NCI-H510A (cell line): ENCODE measurements around the gene COL11A1.
"Not testable (repeated sequence)": the region's sequence is repeated elsewhere in the genome, so short reads cannot be mapped to it uniquely, and the experiment has no call there.

ENCODE experiments used
- DNase-seq: peaks from one replicate; lab custom pipeline; 2025; lab: John Stamatoyannopoulos, UW

The COL11A1 gene

DNA sequence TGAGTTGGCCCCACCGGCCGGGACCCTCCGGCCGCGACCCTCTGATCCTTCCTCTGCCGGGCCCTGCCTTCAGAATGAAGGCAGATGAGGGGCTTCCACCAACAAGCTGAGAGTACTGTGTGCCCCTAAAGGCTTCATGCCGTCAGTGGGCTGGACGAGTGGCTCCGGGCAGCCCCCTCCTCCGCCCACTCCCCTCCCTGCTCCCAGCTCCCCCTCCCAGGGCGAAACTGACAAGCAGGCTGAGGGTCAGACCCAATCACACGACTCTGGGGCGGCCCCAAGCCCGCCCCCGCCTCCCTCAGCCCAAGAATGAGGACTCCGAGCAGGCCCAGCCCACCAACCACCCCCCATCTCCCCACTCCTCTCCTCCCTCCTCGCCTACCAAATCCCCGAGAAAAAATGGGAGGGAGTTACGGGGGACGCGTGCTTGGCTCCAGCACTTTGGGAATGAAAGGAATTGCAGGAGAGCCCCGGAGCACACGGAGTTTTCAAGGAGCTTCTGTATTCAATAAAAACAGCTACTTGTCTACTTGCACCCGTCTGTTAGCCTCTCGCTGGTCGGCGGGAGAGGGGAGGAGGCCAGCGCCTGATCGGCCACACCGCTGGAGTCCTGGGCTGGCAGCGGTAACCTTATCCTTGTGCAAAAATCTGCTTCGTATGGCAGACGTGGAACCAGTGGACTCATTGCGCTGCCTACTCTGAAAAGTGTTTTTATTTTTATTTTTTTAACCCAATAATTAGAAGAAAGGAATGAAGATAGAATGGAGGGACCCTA is at the start of gene COL11A1:
Gene COL11A1 (minus strand): TSS at position 147 of the 775 bp plus-strand sequence. CDS start 344 bp downstream, outside the sequence.
- DNase-seq, result no peak

DNA sequence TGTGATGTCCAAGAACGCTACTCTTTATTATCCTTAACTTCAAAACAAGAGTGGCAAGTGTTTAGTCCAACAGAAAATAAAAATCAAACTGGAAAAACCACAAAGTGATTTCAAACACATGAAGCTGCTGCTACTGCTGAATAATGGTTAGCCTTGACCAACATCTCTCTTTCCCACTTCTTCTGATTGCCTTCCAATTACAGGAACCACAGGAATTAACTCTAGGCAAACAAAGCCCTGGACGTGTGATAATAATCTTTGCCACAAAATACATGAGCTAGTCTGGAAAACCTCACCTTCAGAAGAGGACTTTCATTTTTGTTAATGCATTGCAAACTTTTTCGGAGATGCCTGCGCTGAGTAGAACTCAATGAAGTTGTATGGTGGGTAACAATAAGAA is 48.6 kb upstream of the COL11A1 start:
- DNase-seq, result no peak

DNA sequence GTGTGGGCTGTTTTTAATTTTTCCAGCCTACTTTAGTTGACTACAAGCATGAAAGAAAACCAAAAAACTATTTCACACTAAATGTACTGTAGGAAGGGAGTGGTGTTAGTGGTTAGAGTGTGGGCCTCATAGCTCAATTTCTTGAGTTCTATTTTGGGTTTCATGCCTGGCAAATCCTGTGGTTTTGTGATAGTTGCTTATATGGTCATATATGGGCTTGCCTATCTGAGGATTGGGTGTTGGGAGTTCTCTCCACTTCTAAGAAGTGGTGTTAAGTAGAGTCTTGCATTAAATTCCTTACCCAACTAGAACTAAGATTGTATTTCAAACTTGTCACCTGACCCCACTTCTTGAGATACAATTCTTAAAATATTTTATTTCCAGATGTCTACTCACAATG is 37.8 kb upstream of the COL11A1 start:
- DNase-seq, result no peak

DNA sequence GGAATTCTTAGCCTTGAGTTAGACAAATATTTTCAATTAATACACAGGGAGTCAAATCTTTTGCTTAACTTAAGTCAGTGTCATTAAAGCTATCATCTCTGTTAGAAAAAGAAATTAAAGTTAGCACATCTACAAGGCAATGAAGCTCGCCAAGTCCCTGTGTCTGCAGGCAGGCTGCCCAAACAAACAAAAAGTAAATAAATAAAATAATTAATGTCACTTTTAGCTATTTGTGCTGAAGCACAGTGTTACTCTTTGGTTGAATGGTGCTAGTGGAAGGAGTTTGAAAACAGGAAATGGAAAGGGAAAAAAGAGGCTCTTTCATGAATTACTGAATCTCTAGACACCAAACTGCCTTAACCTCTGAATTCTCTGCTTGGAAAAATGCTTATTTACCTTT is 37.1 kb upstream of the COL11A1 start:
- DNase-seq, result no peak

DNA sequence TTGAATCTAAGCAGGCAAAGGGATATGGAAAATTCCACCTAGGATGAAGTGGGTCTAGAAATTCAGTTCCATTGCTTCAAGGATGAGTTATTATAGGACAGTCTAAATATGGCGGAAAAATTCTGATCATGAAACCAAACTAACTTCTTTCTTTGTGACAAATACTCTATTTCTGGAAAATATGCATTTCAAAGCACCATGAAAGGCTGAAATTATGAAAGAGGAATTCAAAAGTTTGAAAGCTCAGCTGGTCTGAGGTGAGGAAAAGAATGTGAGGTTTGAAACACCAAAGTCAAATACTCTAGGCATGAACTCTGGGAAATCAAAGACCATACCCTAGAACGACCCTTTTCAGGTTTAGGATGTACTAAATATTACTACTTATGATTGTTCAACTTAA is 36.4 kb upstream of the COL11A1 start:
- no peak for DNase-seq

DNA sequence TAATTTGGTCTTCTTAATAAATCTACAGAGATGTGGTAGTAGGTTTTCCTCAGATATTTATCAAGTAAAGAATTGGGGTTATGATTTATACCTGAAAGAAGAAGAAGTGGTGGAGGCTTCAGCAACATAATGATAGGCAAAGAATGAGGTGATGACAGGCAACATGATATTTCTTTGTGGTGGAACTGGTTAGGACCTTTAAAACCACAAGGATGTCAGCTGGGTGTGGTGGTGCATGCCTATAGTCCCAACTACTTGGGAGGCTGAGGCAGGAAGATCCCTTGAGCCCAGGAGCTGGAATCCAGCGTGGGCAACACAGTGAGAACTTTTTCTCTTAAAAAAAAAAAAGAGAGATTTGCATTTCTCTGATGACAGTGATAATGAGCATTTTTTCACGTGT is 34.1 kb upstream of the COL11A1 start:
- no peak for DNase-seq

DNA sequence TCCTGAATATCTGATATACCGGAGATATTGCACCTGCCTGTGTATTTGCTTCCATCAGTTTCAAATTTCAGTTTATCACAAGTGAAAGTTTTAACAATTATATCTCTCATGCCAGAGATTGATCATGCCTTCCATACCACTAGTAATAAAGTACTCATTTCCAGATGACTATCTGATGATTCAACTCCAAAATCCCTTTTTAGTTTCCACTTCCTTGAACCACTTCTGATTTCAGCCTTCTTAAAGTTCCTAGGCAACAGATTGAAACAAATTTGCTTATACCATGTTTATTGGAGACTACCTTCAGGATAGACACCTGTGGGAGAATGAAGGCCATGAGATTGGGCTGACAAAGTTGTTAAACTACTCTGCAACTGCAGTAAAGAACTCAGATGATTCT is 21.5 kb upstream of the COL11A1 start:
- no peak for DNase-seq

DNA sequence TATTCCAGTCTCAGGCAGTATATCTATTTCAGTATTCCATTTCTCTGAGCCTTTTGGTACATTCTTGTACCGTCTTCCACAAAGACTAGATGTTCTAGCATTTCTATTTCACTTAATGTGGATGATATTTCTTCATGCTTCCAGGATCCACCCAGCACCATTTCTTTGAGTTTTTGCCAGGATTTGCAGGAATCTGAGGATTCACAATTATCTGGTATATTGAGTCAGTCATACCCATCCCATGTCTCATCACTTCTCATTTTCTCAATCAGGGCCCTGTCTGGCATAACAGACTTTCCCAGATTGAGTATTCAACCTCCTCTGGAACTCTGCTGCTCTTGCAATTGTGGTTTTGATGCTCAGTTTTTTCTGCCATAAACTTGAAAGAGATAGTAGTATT is 20.9 kb upstream of the COL11A1 start:
- no peak for DNase-seq

DNA sequence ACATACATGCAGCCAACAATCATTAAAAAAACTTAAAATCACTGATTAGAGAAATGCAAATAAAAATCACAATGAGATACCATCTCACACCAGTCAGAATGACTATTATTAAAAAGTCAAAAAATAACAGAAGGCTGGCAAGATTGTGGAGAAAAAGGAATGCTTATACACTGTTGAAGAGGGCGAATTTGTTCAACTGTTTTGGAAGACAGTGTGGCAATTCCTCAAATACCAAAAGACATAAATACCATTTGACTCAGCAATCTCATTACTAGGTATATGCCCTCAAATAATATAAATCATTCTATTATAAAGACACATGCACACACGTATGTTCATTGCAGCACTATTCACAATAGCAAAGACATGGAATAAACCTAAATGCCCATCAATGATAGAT is 19.9 kb upstream of the COL11A1 start:
- DNase-seq, result not testable (repeated sequence)

DNA sequence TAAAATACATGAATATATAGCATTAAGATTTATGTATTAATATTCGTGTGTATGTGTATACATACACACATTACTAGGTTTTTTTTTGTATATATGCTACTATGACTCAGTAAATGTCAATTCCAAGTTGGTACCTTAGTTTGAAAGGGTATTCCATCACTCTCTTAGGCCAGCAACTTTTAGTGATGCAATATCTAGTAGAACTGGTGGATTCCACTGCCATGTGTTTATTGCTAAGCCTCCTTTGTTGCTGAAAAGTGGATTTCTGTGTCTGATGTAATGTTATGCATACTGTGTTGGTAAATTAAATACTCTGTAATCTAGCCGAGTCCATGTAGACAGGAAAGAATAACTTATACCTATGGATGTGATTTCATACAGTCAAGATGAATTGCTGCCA is 16.9 kb upstream of the COL11A1 start:
- DNase-seq, result no peak

DNA sequence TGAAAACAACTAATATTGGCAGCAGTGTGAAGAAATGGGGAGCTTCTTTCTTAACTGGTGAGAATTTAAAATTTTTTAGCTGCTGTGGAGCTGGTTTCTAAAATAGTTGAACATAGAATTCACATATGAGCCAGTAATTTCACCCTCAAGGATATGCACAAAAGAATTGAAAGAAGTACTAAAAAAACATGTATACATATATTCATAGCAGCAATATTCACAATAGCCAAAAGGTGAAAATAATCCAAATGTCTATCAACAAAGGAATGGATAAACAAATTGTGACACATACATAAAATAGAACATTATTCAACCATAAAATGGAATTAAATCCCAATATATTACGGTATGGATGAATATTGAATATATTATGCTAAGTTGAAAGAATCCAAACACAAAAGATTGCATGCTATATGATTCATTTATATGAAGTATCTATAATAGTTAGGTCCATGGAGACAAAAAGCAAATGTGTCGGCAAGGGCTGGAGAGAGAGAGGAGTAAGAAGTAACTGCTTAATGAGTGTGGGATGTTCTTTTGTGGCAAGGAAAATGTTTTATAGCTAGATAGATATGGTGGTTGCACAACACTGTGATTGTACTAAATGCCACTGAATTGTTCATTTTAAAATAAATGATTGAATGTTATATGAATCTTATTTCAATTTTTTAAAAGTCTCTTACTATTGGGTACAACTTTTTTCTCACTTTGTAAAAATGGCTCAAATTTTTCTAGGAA is 14.8 kb upstream of the COL11A1 start:
- no peak for DNase-seq

DNA sequence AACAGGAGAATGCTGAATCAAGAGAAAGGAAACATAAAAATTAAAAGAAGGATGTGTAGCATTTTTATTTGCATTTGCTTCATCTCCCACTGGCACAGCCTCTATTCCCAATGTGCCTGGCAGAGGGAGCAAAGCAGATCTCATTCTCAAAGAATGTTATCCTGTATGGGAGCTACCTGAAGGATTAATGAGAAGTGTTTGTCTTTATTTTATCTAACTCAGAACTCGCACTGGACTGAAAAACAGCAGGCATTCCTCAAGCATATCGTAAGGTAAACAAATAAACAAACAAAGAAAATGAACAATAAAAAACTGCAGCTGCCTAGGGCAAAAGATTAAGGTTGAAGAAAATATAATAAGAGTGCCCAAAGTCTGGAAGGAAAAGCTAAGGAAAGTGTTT is 12.7 kb upstream of the COL11A1 start:
- no peak for DNase-seq

DNA sequence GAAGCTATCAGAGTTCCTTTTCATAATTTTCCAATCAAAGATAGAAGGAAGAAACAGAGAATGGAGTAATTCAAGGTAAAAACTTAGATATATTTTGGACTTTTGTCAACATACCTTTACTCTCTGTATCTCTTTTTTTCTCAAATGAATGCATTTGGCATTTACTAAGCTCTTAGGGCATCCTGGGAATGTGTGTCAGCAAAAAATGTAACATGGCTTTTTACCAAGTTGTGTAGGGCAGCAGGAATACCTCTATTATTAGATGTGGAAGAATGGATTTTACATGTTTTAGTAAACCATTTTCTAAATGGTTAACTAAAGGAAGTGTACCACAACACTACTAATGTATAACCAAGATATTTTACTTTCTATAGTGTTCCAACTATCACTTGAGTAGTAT is 4.2 kb upstream of the COL11A1 start:
- DNase-seq, result no peak

DNA sequence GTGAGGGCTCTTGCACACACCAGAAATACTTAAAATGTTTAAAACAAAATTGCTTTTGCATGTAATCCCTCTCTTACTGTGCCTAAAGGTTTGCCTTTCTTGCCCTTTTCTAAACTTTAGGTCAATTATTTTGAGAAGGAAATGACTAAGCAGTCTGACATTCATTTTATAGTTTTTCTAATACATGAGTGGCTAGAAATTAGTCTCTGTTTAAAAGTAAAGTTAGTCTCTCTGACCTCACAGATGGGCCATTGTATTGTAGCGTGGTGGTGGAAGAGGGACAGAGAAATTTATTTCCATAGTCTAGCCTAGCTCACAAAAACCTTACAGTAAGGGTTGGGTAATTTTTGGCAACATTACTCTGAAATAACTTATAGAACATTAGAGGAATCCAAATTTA is 3.6 kb upstream of the COL11A1 start:
- DNase-seq, result no peak

DNA sequence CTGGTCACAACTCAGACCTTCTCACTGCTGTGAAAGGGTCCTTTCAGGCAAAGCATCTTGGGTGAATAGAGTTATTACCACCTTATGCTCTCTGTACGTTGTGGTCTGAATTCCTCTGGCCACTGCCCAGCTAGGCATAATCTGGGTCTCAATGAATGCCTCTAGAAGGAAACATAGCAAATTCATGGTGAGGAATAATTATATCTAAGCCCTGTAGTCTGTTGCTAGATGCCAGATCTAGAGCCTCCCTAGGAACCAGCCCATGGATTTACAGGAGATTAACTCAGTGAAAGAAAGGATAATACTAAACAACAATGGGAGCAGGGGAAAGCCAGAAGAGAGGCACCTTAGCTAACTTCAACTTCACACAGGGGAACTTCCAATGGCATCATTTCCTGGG is 2.4 kb upstream of the COL11A1 start:
- DNase-seq, result no peak

DNA sequence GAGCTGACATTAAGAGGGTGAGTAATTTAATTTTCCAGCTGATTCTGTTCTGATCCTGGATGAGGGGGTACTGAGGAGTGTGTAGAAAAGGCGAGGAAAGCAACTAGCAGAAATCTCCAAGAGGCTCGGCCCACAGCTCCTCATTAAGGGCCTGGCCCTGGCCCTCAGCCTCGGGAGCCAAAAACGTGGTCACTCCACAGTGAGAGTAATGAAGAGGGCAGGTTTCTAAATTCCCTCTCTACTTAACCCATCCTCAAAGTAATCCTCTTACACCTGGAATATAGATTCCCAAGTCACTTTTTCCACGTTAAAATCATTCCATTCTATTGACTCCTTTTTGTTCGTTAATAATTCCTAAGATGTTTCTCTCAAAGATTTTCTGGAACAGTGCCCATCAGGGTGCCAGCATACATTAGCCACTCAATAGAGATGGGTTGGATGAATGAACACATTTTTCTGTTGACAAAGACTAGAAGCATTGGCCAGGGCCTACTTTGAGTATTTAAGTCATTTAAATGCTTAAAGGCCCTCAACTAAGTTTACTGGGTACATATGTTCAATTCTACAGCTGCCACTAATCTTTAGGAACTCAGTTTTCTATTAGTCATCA is 1.1 kb upstream of the COL11A1 start:
- no peak for DNase-seq

DNA sequence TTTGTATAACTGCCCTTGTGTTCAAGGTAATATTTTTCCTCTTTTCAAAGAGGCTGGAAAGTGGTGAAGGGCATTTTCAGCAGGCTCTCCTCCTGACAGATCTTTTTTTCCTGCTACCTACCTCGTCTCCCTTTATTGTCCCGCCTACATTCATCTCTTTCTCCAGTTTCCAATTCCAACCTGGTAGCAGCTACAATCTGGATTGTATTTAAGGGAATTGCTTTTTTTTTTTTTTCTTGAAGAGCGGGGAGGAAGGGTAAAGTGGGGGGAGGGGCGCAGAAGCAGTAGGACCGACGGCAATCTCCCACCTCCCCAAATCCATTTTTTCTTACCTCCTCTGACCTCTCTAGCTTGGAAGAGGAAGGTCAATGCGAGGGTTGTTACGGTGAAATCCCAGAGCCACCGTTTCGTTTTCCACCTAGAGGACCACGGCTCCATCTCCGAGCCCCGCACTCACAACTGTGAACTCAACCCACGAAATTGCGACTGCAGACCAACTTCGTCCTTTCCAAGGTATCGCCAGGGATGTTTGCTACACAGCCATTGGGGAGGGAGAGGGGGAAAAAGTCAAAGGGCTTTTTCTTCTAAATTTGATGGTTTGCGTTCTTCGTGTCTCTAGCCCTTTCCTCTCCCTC is 464 bp downstream of the COL11A1 start:
- DNase-seq, result no peak

DNA sequence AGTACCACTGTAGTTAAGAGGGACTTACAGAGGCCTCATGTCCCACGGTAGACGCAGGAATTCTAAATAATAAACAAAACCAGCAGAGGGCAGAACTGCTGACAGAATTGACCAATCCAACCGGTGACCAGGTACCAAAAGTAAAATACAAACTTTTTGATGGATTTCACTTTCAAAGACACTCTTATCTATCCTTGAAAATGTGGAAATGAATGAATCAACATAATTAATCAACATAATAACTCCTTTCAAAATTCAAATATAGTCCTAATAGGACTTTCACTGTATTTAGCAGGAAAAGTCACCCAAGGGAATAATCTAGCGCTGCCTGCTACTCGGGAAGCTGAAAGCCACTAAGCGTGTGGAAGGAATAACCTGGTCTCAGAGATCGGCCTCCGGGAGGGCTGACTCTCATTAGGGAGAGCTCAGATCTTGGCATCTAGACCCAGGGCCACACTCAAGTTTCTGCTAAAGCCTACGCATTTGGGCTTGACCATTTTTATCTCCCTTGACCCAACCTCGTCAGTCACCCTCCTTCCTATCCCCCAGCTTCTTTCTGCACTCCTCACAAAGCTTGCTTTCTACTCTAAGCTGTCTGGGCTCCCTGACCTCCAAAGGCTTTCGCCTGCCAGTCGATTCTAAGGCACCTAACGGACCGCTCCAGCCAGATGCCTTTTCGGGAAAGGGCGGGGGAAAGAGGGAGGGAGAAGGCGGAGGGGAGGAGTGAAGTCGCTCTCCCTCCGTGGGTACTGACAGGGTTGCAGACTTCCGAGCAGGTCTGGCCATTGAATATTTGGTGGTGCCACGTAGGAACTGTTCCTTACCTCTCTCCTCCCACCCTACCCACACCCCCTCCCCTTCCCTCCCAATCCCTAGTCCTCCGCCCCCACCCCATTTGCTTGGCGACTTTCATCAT is 1.6 kb downstream of the COL11A1 start:
- DNase-seq, result no peak

DNA sequence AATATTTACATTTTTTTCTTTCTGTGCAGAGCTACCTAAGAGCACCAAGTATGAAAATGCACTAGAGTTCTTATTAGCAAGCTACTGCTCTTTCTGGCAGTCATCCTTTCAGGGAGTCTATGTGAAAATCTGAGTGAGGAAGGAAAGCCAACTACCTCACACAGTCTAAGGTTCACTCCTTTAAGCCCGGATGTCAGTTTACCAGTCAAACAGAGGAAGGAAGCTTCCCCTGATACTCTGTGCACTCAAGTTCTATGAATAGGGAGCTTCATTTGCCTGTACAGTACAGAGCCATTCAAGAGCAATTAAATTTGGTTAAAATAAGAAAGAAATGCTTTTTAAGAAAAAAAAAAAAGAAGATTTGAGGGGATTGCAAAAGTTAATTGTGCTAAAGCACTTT is 6.9 kb downstream of the COL11A1 start:
- DNase-seq, result no peak

DNA sequence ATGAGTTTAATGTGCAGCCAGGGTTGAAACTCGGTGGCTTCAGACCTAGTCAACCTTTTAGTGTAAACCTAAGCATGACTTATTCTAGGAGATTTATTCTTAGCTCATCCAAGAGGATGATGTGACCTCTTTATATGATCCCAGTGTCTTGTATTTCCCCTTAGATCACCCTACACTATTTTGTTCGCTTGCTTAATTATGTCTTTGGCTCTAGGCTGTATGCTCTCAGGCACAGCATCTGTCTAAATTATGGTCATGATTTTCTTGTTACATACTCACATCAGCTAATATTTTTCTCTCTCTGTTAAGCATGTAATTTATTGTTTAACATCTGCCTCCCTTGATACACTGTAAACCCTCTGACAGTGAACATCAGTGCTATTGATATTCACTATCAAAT is 19.1 kb downstream of the COL11A1 start:
- no peak for DNase-seq

DNA sequence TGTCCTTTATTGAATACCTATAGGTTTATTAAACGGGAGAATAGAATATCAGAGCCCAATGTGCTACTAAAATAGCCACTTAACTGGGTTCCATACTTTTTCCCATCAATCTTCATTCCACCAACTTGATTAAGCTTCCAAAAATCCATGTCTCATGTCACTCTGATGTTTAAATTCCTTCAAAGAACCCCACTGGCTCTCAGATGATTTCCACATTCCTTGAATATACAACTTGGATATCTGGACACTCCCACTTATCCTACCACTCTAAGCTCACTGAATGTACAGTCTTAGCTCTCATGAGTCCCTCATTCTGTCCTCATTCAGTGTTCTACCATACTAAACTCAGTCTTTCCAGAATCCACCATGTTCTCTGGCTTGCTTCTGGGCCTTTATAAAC is 21.1 kb downstream of the COL11A1 start:
- DNase-seq, result no peak

DNA sequence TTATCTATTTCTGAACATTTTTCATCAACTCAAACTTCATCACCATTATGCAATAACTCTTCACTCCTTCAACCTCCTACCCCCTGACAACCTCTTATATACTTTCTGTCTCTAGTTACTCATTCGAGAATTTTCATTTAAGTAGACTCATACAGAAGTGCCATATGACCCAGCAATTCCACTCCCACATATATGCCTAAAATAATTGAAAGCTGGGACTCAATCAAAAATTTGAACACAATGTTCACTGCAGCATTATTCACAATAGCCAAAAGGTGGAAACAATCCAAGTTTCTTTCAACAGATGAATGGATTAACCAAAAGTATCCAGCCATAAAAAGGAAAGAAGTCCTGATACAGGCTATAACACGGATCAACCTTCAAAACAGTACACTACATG is 24.1 kb downstream of the COL11A1 start:
- no peak for DNase-seq
